NCI-H82 (cell line): ENCODE results near the gene ATAD1.
A peak's percentile ranks its signal among the peaks of the same experiment; 100 is the strongest.
"Not testable (repeated sequence)": the region's sequence is repeated elsewhere in the genome, so short reads cannot be mapped to it uniquely, and the experiment has no call there.

Experiments used
- DNase-seq: peaks from one replicate; lab custom pipeline; 2025; lab: John Stamatoyannopoulos, UW

ATAD1 gene

DNA sequence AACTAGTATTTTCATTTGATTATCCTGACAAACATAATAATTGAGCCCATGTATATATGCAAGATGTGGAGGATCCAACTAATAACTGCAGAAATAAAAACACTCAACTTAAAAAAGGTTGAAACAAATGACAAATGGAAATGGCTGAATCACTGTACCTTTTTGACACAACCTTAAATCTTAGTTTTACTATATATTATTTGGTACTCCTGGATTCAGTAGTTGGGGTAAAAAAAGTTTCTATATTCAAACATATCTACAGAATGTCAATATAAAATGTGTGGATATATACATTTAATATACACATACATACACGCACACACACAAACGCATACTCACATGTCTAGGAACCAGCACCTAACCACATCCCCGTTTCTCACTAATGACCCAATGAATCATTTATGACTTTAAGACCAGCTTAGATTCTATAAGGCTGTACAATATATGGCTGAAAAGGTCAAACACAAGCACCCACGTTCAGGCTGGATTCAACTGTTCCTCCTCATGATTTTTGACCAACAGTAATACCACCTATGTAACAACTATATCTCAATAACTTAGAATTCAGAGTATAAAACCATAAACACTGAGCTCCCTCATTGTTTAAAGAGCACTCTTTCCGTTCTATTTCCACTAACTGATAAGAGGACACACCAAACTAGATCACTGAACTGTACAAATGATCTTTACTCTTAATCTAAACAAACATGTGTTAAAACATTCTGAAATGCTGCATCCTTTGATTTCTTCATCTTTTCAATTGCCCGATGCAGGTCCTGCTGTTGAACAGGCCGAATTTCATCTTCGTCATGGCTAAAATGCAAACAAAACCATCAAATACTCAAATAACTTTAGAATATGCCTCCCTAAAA lies 63.8 kb downstream of the ATAD1 start:
- DNase-seq: no peak

DNA sequence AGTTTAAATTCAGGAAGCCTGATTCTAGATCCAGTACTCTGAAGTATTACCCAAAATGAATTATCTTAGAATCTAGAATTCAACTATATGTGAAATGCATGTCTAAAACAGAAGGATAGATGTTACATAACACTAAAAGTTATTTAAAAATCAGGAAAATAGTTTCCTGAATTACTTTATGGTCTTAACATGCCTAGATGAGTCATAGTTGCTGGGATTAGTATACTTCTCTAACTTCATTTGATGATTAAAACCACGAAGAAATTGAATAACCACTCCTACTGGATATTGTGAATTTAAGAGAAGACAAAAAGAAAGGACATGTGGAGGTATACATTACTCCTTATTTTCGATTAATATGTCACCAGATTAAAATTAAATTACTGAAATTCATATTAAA lies 65.5 kb downstream of the ATAD1 start:
- DNase-seq: no peak

DNA sequence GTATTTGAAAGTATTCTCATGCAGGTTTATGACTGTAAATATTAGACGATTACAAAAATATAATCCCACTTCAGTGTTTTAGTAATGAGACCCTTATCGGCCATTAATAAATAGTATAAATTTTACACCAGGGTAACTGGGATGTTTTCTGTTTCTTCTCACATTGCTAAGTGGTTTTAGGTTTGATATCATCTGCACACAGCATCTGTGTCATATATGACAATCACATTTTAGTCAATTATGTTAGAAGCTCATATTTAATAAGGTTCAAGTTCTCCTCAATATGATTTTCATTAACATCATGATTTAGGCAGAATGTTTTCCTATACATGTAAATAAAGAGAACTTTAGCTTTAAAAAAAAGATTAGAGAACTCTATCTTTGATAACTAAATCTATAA lies 66.8 kb downstream of the ATAD1 start:
- no peak for DNase-seq

DNA sequence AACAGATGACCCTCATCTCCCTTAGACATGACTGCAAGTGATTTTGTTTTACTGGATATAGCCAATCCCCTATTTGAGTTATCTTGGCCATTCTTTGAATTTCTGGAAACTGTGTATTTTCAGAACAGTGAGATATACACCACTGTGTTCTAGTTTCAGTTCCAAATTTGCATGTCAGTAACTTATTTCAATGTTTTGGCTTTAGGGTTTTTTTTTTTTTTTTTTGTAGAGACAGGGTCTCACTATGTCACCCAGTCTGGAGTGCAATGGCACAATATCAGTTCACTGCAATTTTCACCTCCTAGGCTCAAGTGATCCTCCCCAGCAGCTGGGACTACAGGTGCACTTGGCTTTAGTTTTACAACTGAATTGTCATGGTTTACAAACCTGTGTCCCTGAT lies 67.2 kb downstream of the ATAD1 start:
- DNase-seq: no peak

DNA sequence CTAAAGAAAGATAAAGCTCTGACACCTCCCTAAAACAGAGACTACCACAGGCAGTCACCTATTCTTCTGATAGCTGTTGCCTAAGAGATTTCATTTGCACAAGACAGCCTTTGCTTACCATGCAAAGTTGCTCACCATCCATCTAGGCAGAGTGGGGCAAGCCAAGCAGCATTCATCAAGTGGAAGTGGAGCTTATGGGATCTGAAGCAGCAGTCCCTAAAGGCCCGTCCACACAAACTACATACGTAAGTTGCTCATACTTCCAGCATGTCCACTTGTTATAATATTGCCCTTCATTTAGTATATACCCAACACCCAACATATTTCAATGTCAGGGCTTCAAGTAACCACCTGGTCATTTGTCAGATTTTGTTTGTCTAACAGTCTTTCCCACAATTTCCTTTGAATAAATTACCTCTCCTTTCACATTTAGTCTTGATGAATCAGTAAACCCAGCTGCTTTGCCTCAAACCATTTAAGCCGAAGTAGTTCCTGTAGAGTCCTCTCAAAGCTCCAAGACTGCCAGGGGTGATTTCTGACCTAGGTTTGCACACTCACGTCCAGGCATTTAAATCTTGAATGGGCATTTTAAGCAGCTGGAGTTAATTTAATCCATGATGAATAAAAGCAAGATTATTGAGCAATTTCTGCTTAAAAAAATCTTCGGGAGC lies 67.9 kb downstream of the ATAD1 start:
- peak; percentile 4 for DNase-seq

DNA sequence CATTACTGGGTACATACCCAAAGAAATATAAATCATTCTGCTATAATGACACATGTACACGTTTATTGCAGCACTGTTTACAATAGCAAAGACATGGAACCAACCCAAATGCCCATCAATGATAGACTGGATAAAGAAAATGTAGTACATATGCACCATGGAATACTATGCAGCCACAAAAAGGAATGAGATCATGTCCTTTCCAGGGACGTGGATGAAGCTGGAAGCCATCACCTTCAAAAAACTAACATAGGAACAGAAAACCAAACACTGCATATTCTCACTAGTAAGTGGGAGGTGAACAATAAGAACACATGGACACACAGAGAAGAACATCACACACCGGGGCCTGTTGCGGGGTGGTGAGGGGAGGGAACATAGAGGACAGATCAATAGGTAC lies 69.8 kb downstream of the ATAD1 start:
- DNase-seq: not testable (repeated sequence)

DNA sequence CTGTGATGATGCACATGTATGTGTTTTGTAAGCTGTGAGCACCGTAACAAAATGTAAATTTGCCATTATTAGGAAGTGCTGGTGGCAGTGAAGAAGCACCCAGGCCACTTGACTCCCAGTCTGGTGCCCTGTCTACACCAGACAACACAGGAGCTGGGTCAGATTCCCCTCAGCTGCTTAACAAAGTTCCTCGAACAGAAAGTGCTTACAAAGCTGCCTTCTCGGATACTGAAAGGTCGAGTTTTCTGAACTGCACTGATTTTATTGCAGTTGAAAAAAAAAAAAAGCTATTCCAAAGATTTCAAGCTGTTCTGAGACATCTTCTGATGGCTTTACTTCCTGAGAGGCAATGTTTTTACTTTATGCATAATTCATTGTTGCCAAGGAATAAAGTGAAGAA lies 71.1 kb downstream of the ATAD1 start:
- no peak for DNase-seq

GRCh38 chr10:87744606-87745005 lies 73.4 kb downstream of the ATAD1 start:
- DNase-seq: no peak

DNA sequence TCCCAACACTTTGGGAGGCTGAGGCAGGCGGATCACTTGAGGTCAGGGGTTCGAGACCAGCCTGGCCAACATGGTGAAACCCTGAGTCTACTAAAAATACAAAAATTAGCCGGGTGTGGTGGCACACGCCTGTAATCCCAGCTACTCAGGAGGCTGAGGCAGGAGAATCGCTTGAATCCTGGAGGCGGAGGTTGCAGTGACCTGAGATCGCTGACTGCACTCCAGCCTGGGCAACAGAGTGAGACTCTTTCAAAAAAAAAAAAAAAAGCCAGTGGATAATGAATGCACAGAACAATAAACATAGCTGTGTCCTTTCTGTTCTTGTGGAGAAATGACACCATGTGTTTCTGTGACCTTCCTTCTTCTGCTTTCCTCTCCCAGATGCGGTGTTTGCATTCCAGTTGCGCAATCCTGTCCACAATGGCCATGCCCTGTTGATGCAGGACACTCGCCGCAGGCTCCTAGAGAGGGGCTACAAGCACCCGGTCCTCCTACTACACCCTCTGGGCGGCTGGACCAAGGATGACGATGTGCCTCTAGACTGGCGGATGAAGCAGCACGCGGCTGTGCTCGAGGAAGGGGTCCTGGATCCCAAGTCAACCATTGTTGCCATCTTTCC lies 74.9 kb downstream of the ATAD1 start:
- not testable (repeated sequence) for DNase-seq

DNA sequence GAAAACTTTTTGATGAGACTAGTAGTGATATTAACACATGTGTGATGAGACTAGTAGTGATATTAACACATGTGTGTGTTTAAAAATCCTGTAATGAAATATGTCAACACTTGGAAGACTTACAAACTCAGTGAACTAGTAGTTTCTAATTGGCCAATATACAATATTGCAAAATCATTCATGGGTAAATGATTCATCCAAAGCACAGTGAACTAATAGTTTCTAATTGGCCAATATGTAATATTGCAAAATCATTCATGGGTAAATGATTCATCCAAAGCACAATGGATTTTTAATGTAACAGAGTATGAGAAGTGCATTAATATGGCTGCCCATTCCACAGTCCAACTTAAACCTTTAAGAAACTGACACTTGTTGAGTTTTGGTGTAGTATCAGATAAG lies 77.8 kb downstream of the ATAD1 start:
- no peak for DNase-seq

DNA sequence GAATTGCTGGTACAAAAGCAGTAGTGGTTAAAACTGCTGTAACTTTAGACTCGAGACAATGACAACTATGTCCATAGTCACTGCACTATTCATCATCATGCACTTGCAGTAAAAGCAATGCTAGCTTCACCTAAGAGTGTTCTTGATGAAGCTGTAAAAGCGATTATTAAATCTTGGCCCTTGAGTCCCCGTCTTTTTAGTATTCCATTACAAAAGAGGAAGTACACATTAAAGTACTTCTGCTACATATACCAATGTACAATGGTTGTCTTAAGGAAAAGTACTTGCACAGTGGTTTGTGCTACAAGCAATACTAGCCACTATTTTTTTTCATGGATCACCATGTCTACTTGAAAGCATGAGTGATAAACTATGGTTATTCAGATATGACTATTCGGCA lies 78.3 kb downstream of the ATAD1 start:
- DNase-seq: no peak

GRCh38 chr10:87738253-87738652 lies 79.8 kb downstream of the ATAD1 start:
- not testable (repeated sequence) for DNase-seq

DNA sequence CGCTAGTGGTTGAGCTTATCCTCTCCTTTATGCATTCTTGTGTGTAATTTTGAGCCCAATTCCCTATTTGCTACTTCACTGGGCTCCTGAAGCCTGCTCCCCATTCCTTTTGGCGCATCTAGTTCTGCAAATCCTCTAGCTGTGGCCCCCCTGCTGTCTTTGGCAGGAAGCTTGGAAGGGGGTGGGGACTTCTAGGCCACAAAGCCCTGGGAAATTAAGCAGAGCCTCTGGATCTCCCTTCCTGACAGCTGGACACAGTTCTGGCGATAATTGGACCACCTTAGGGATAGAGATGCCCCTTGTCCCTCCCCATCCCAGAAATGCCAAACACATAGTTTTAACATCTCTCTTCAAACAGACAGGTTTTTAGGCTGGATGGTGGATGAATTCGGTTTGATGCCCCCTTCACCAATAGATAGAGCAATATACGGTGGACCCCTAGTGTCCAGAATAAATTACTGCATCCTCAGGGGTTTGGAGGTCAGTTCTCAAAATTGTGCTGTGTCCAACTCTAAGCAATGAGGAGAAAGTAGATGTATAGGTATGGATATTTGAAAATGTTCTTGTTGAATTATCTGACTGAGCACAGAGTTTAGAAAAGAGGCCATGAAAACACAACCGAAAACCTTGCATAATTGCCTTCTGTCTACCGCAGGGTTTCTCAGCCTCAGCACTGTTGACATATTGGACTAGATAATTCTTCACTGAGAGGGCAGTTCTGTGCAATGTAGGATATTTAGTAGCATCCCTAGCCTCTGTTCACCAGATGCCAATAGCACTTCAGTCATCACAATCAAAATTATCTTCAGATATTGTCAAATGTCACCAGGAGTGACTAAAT lies 82.8 kb downstream of the ATAD1 start:
- DNase-seq: peak; percentile 72

- DNase-seq: peak; percentile 6
Measured at GRCh38 chr10:87733081-87733480, 84.9 kb downstream of the ATAD1 start.

GRCh38 chr10:87729940-87730339 lies 88.1 kb downstream of the ATAD1 start:
- no peak for DNase-seq

GRCh38 chr10:87724789-87725188 lies 93.2 kb downstream of the ATAD1 start:
- DNase-seq: no peak

GRCh38 chr10:87723500-87723899 lies 94.5 kb downstream of the ATAD1 start:
- no peak for DNase-seq

GRCh38 chr10:87722716-87723115 lies 95.3 kb downstream of the ATAD1 start:
- DNase-seq: no peak

- DNase-seq: no peak
Measured at GRCh38 chr10:87721781-87722180, 96.2 kb downstream of the ATAD1 start.

- no peak for DNase-seq
Measured at GRCh38 chr10:87720665-87721064, 97.4 kb downstream of the ATAD1 start.

GRCh38 chr10:87716348-87716670 lies 101.7 kb downstream of the ATAD1 start:
- DNase-seq: no peak
